ENCODE data around the gene NUAK1.

Gene NUAK1

GRCh38 chr12:106138633-106139421 lies at the start of gene NUAK1:
NUAK1 (minus strand) TSS chr12:106138954; CDS start chr12:106138653, 301 bp downstream.
- peak; percentile 93 for DNase-seq (ENCODE audit: low spot score)

GRCh38 chr12:106188256-106188655 lies 49.5 kb upstream of the NUAK1 start:
- DNase-seq (ENCODE audit: low spot score) = no peak

GRCh38 chr12:106187842-106188241 lies 49.1 kb upstream of the NUAK1 start:
- DNase-seq (ENCODE audit: low spot score) = no peak

- DNase-seq (ENCODE audit: low spot score) = no peak
Observed at GRCh38 chr12:106187155-106187789, 48.5 kb upstream of the NUAK1 start.

- no peak for DNase-seq (ENCODE audit: low spot score)
Observed at GRCh38 chr12:106183735-106184134, 45.0 kb upstream of the NUAK1 start.

GRCh38 chr12:106181401-106182114 lies 42.8 kb upstream of the NUAK1 start:
- DNase-seq (ENCODE audit: low spot score) = peak; percentile 21

- peak; percentile 15 for DNase-seq (ENCODE audit: low spot score)
Observed at GRCh38 chr12:106179086-106179485, 40.3 kb upstream of the NUAK1 start.

- DNase-seq (ENCODE audit: low spot score) = no peak
Observed at GRCh38 chr12:106178562-106178961, 39.8 kb upstream of the NUAK1 start.

- DNase-seq (ENCODE audit: low spot score) = no peak
Observed at GRCh38 chr12:106176560-106176959, 37.8 kb upstream of the NUAK1 start.

- no peak for DNase-seq (ENCODE audit: low spot score)
Observed at GRCh38 chr12:106174876-106175275, 36.1 kb upstream of the NUAK1 start.

- DNase-seq (ENCODE audit: low spot score) = no peak
Observed at GRCh38 chr12:106173442-106173841, 34.7 kb upstream of the NUAK1 start.

- no peak for DNase-seq (ENCODE audit: low spot score)
Observed at GRCh38 chr12:106171117-106171750, 32.5 kb upstream of the NUAK1 start.

GRCh38 chr12:106170285-106170684 lies 31.5 kb upstream of the NUAK1 start:
- peak; percentile 49 for DNase-seq (ENCODE audit: low spot score)

- no peak for DNase-seq (ENCODE audit: low spot score)
Observed at GRCh38 chr12:106163712-106164111, 25.0 kb upstream of the NUAK1 start.

- DNase-seq (ENCODE audit: low spot score) = no peak
Observed at GRCh38 chr12:106161491-106161890, 22.7 kb upstream of the NUAK1 start.

GRCh38 chr12:106160915-106161314 lies 22.2 kb upstream of the NUAK1 start:
- DNase-seq (ENCODE audit: low spot score) = no peak

- no peak for DNase-seq (ENCODE audit: low spot score)
Observed at GRCh38 chr12:106157802-106158201, 19.0 kb upstream of the NUAK1 start.

GRCh38 chr12:106154751-106155273 lies 16.1 kb upstream of the NUAK1 start:
- DNase-seq (ENCODE audit: low spot score) = no peak

- DNase-seq (ENCODE audit: low spot score) = no peak
Observed at GRCh38 chr12:106152334-106152733, 13.6 kb upstream of the NUAK1 start.

GRCh38 chr12:106150555-106150954 lies 11.8 kb upstream of the NUAK1 start:
- no peak for DNase-seq (ENCODE audit: low spot score)

GRCh38 chr12:106149096-106149784 lies 10.5 kb upstream of the NUAK1 start:
- peak; percentile 47 for DNase-seq (ENCODE audit: low spot score)

- DNase-seq (ENCODE audit: low spot score) = no peak
Observed at GRCh38 chr12:106147956-106148355, 9.2 kb upstream of the NUAK1 start.
